Neural cell (in vitro differentiated cells): Measurements from ENCODE around the gene GALNT13.

ENCODE experiments used
- EP300 ChIP-seq: fragments of 450-650 bp; conservative IDR thresholded peaks from 2 replicates; pipeline ENCODE4 v1.6.1; 2014; ENCODE audit warnings: antibody characterized with exemption, mild to moderate bottlenecking, moderate library complexity; ENCODE audit not compliant: poor library complexity, severe bottlenecking
- EZH2 ChIP-seq: fragments of 200-600, 300-800 bp; shearing (Covaris generic), sonication (generic); IDR thresholded peaks from 2 replicates; pipeline ENCODE4 v1.6.1; 2014; ENCODE audit warnings: antibody characterized with exemption, low read length, borderline replicate concordance, mild to moderate bottlenecking; ENCODE audit not compliant: insufficient read depth, poor library complexity, severe bottlenecking
- MXI1 ChIP-seq: fragments of 450-650 bp; conservative IDR thresholded peaks from 2 replicates; pipeline ENCODE4 v1.6.1; 2014; ENCODE audit warnings: antibody characterized with exemption, mild to moderate bottlenecking; ENCODE audit not compliant: poor library complexity, severe bottlenecking
- POLR2AphosphoS5 ChIP-seq: IDR thresholded peaks from 2 replicates; pipeline ENCODE4 v1.6.1; 2012
- RAD21 ChIP-seq: fragments of 450-650 bp; conservative IDR thresholded peaks from 2 replicates; pipeline ENCODE4 v1.6.1; 2014; ENCODE audit warnings: antibody characterized with exemption, mild to moderate bottlenecking, moderate library complexity
- SMC3 ChIP-seq: fragments of 450-650 bp; conservative IDR thresholded peaks from 2 replicates; pipeline ENCODE4 v1.6.1; 2014; ENCODE audit warnings: antibody characterized with exemption, mild to moderate bottlenecking, moderate library complexity; ENCODE audit not compliant: poor library complexity
- TAF1 ChIP-seq: IDR thresholded peaks from 2 replicates; pipeline ENCODE4 v1.6.1; 2012; ENCODE audit warnings: low read depth
- TF ChIP-seq, protein P1 (sequence below): fragments of 450-650 bp; IDR thresholded peaks from 2 replicates; pipeline ENCODE4 v1.5.1; 2014; ENCODE audit warnings: antibody characterized with exemption, mild to moderate bottlenecking, moderate library complexity; ENCODE audit not compliant: poor library complexity, severe bottlenecking
- TF ChIP-seq, protein P2 (sequence below): IDR thresholded peaks from 2 replicates; pipeline ENCODE4 v1.6.1; 2012; ENCODE audit warnings: borderline replicate concordance

DNA sequence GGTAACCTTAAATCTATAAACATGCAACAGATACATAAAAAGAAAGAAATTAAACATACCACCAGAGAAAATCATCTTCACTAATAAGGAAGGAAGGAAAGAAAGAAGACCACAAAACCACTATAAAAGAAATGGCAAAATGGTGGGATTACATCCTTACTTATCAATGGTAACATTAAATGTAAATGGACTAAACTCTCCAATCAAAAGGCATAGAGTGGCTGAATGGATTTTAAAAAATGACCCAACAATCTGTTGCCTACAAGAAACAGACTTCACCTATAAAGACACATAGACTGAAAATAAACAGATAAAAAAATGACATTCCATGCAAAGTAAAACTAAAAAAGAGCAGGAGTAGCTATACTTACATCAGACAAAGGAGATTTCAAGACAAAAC, 195.4 kb downstream of the GALNT13 start:
- TF ChIP-seq, protein P1, sequence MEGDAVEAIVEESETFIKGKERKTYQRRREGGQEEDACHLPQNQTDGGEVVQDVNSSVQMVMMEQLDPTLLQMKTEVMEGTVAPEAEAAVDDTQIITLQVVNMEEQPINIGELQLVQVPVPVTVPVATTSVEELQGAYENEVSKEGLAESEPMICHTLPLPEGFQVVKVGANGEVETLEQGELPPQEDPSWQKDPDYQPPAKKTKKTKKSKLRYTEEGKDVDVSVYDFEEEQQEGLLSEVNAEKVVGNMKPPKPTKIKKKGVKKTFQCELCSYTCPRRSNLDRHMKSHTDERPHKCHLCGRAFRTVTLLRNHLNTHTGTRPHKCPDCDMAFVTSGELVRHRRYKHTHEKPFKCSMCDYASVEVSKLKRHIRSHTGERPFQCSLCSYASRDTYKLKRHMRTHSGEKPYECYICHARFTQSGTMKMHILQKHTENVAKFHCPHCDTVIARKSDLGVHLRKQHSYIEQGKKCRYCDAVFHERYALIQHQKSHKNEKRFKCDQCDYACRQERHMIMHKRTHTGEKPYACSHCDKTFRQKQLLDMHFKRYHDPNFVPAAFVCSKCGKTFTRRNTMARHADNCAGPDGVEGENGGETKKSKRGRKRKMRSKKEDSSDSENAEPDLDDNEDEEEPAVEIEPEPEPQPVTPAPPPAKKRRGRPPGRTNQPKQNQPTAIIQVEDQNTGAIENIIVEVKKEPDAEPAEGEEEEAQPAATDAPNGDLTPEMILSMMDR, result no peak
- TF ChIP-seq POLR2AphosphoS5, result no peak
- no peak for TF ChIP-seq RAD21
- no peak for TF ChIP-seq EZH2
- TF ChIP-seq EP300, result no peak
- no peak for TF ChIP-seq SMC3
- TF ChIP-seq, protein P2, sequence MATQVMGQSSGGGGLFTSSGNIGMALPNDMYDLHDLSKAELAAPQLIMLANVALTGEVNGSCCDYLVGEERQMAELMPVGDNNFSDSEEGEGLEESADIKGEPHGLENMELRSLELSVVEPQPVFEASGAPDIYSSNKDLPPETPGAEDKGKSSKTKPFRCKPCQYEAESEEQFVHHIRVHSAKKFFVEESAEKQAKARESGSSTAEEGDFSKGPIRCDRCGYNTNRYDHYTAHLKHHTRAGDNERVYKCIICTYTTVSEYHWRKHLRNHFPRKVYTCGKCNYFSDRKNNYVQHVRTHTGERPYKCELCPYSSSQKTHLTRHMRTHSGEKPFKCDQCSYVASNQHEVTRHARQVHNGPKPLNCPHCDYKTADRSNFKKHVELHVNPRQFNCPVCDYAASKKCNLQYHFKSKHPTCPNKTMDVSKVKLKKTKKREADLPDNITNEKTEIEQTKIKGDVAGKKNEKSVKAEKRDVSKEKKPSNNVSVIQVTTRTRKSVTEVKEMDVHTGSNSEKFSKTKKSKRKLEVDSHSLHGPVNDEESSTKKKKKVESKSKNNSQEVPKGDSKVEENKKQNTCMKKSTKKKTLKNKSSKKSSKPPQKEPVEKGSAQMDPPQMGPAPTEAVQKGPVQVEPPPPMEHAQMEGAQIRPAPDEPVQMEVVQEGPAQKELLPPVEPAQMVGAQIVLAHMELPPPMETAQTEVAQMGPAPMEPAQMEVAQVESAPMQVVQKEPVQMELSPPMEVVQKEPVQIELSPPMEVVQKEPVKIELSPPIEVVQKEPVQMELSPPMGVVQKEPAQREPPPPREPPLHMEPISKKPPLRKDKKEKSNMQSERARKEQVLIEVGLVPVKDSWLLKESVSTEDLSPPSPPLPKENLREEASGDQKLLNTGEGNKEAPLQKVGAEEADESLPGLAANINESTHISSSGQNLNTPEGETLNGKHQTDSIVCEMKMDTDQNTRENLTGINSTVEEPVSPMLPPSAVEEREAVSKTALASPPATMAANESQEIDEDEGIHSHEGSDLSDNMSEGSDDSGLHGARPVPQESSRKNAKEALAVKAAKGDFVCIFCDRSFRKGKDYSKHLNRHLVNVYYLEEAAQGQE, result no peak
- no peak for TF ChIP-seq TAF1
- TF ChIP-seq MXI1, result no peak
